Vagina (tissue), 2 donors: ENCODE data around the gene GMPPB.

Experiments used
- CTCF ChIP-seq, 3 experiments: fragments of 450-650 bp in 2 of 3; fragments of 200-600 bp in 1 of 3; sonication (generic) in 1 of 3; IDR thresholded peaks; one replicate each; pipeline ENCODE4 v1.5.1; 2017 to 2019; ENCODE audit warnings: antibody characterized with exemption in 3 of 3, mild to moderate bottlenecking in 2 of 3, moderate library complexity in 2 of 3
- POLR2A ChIP-seq, 2 donors: fragments of 450-650 bp; IDR thresholded peaks; one replicate each; pipeline ENCODE4 v1.6.1; 2017; ENCODE audit warnings: antibody characterized with exemption in 2 of 2, mild to moderate bottlenecking in 2 of 2, moderate library complexity in 2 of 2
- POLR2AphosphoS5 ChIP-seq, 2 donors: sonication (generic); formaldehyde crosslinking; IDR thresholded peaks; one replicate each; pipeline ENCODE4 v1.9.0; 2017; ENCODE audit warnings: antibody characterized with exemption in 2 of 2, mild to moderate bottlenecking in 2 of 2, low read depth in 1 of 2; ENCODE audit not compliant: insufficient read depth in 1 of 2

- TF ChIP-seq CTCF (IDR thresholded peaks at IDR 0.05) (no peak), POLR2A (IDR thresholded peaks at IDR 0.05) (no peak), POLR2AphosphoS5 (IDR thresholded peaks at IDR 0.05; ENCODE audit: insufficient read depth in 1 of 2, low read depth in 1 of 2) (no peak)
These were observed 9.8 kb upstream of the GMPPB start for GRCh38 chr3:49733551-49733950.
